ENCODE measurements around the gene RORC.

- TF ChIP-seq POLR2A (IDR thresholded peaks at IDR 0.05; ENCODE audit: low read depth, low read length) (no peak), POLR2AphosphoS5 (IDR thresholded peaks at IDR 0.05; ENCODE audit: low read depth, low read length) (no peak), SPI1 (IDR thresholded peaks at IDR 0.05; ENCODE audit: low read depth, low read length) (no peak), TAF1 (IDR thresholded peaks at IDR 0.05; ENCODE audit: low read depth, low read length) (no peak)
Observed at GRCh38 chr1:151775894-151776664, 55.5 kb downstream of the RORC start.

All from GM12891 (cell line).